Measurements from ENCODE around the gene RELB. TPM values are rescaled to one million over a fixed set of nuclear protein-coding genes. Genes with fewer than 3 reads are reported as not detected.

RELB gene
- total RNA-seq, 2 donors from 2014 or later: 41.4 to 52.0 TPM

GRCh38 chr19:45086480-45086879 is 85.2 kb downstream of the RELB start:
- no peak overlapping the region for H3K27ac Mint-ChIP-seq
- H3K4me3 Mint-ChIP-seq: no peak overlapping the region
- peaks cover 20% of the 10 kb centered on the region for H3K4me1 Mint-ChIP-seq

GRCh38 chr19:45087531-45087930 is 86.3 kb downstream of the RELB start:
- peak overlapping the region; percentile 30 for H3K4me3 Mint-ChIP-seq
- ATAC-seq (replicated peaks): peak; percentile 12
- H3K27me3 Mint-ChIP-seq: no peaks in the 10 kb centered on the region
- peak overlapping the region; percentile 63 for H3K27ac Mint-ChIP-seq
- peaks cover 18% of the 10 kb centered on the region for H3K4me1 Mint-ChIP-seq
- peaks cover 87% of the 10 kb centered on the region for H3K36me3 Mint-ChIP-seq (ENCODE audit: low read depth)
- no peaks in the 10 kb centered on the region for H3K9me3 Mint-ChIP-seq

More at GRCh38 chr19:45086480-45086879, 85.2 kb downstream of the RELB start:
- Mint-ChIP-seq H3K9me3 (no peaks in the 10 kb centered on the region), H3K27me3 (no peaks in the 10 kb centered on the region), H3K36me3 (ENCODE audit: low read depth) (peaks cover 87% of the 10 kb centered on the region)
- ATAC-seq (replicated peaks): no peak

Other genes with a start within 250 kb of the RELB start
- gene CBLC, start 223.6 kb upstream of the RELB start, total RNA-seq: not detected
- not detected for gene BCAM, start 192.4 kb upstream of the RELB start, total RNA-seq
- gene NECTIN2, start 155.2 kb upstream of the RELB start, total RNA-seq: under 1 TPM; 0.45 to 0.64 TPM
- gene TOMM40, start 110.2 kb upstream of the RELB start, total RNA-seq: 100 to 1,000 TPM in 1 of 2 donors, 10 to 100 TPM in 1; 55.3 to 165 TPM
- gene APOE, start 95.7 kb upstream of the RELB start, total RNA-seq: 1 to 10 TPM in 1 of 2 donors, under 1 TPM in 1; 0.91 to 2.2 TPM
- 1 to 10 TPM in 1 of 2 donors, under 1 TPM in 1; 0.89 to 1.6 TPM for gene APOC1, start 86.9 kb upstream of the RELB start, total RNA-seq
- gene APOC4, start 59.2 kb upstream of the RELB start, total RNA-seq: not detected
- gene APOC2, start 55.4 kb upstream of the RELB start, total RNA-seq: not detected
- gene CLPTM1, start 46.1 kb upstream of the RELB start, total RNA-seq: 10 to 100 TPM; 60.2 to 80.5 TPM
- gene CLASRP, start 37.6 kb downstream of the RELB start, total RNA-seq: 10 to 100 TPM; 87.5 TPM
- 10 to 100 TPM in 1 of 2 donors, 1 to 10 TPM in 1; 6.7 to 11.6 TPM for gene ZNF296, start 75.0 kb downstream of the RELB start, total RNA-seq
- gene GEMIN7, start 77.8 kb downstream of the RELB start, total RNA-seq: 10 to 100 TPM; 56.9 to 57.2 TPM
- gene PPP1R37, start 91.7 kb downstream of the RELB start, total RNA-seq: 10 to 100 TPM; 19.8 to 27.7 TPM
- gene NKPD1, start 159.5 kb downstream of the RELB start, total RNA-seq: under 1 TPM; 0.06 to 0.40 TPM
- 10 to 100 TPM; 12.9 to 32.1 TPM for gene TRAPPC6A, start 176.8 kb downstream of the RELB start, total RNA-seq
- 10 to 100 TPM; 13.9 to 16.7 TPM for gene BLOC1S3, start 177.3 kb downstream of the RELB start, total RNA-seq
- gene EXOC3L2, start 243.9 kb downstream of the RELB start, total RNA-seq: not detected
- 10 to 100 TPM; 21.8 to 26.6 TPM for gene MARK4, start 249.8 kb downstream of the RELB start, total RNA-seq

Data from activated T-helper 17 cell treated with anti-CD3 and anti-CD28 coated beads, Interleukin-2, amount 50 U/mL, for 72 hours (primary cell).